CD4-positive, alpha-beta T cell (primary cell): ENCODE data around the gene HOXA3. TPM values are rescaled to one million over a fixed set of nuclear protein-coding genes. Genes with fewer than 3 reads are reported as not detected.

Experiments used
- ATAC-seq: fragments of 200-7000 bp; cut with Tn5 transposase; one replicate; pipeline ENCODE4 v1.10.0; 2022; ENCODE audit warnings: mild to moderate bottlenecking; ENCODE audit not compliant: poor library complexity
- CTCF ChIA-PET: fragments of 350-600 bp; sonication (Branson Sonifier 250); formaldehyde crosslinking; loops from one replicate; lab custom pipeline; 2021; ENCODE audit warnings: antibody characterized with exemption, inconsistent platforms; lab: Charles Lee
- POLR2A ChIA-PET: fragments of 350-600 bp; sonication (Branson Sonifier 250); formaldehyde crosslinking; loops from one replicate; lab custom pipeline; 2021; ENCODE audit warnings: antibody characterized with exemption, inconsistent platforms; lab: Charles Lee
- DNase-seq, 14 experiments: peaks; one replicate each; pipeline ENCODE4 v3.0.0-alpha.2; 2013 to 2020; ENCODE audit warnings: mixed read lengths in 2 of 14
- H3K27ac ChIP-seq, 2 donors: one replicate each; pipeline versions ENCODE4 v1.5.1 to v1.7.0; 2013; ENCODE audit warnings: low read length in 2 of 2, low read depth in 1 of 2, mild to moderate bottlenecking in 1 of 2
- H3K27me3 ChIP-seq, 2 experiments: 1 replicate in 1 of 2; 2 replicates in 1 of 2; pipeline versions ENCODE4 v1.6.1 to v1.7.0; 2013; ENCODE audit warnings: low read length in 2 of 2, control low read depth in 1 of 2, mild to moderate bottlenecking in 1 of 2, moderate library complexity in 1 of 2; ENCODE audit not compliant: insufficient read depth in 2 of 2, control insufficient read depth in 1 of 2
- H3K36me3 ChIP-seq: one replicate; pipeline ENCODE4 v1.6.1; 2013; ENCODE audit warnings: low read length, control low read depth; ENCODE audit not compliant: insufficient read depth
- H3K4me1 ChIP-seq: one replicate; pipeline ENCODE4 v1.6.1; 2013; ENCODE audit warnings: low read length, control low read depth; ENCODE audit not compliant: insufficient read depth
- H3K4me3 ChIP-seq: one replicate; pipeline ENCODE4 v1.5.1; 2013; ENCODE audit warnings: mild to moderate bottlenecking, low read length, moderate library complexity
- H3K9me3 ChIP-seq, 2 experiments: 1 replicate in 1 of 2; 2 replicates in 1 of 2; pipeline versions ENCODE4 v1.6.1 to v1.7.0; 2013; ENCODE audit warnings: low read length in 2 of 2, mild to moderate bottlenecking in 2 of 2, control low read depth in 1 of 2, moderate library complexity in 1 of 2; ENCODE audit not compliant: control insufficient read depth in 1 of 2, insufficient read depth in 1 of 2
- H3K27ac Mint-ChIP-seq: one replicate; pipeline ENCODE4 v1.8.0; 2020; ENCODE audit warnings: mixed read lengths
- H3K27me3 Mint-ChIP-seq: one replicate; pipeline ENCODE4 v1.8.0; 2021; ENCODE audit warnings: mixed read lengths
- H3K36me3 Mint-ChIP-seq: one replicate; pipeline ENCODE4 v1.8.0; 2021; ENCODE audit warnings: low read depth, mixed read lengths
- H3K4me1 Mint-ChIP-seq: one replicate; pipeline ENCODE4 v1.8.0; 2021; ENCODE audit warnings: low read depth, mixed read lengths
- H3K4me3 Mint-ChIP-seq: one replicate; pipeline ENCODE4 v1.8.0; 2020; ENCODE audit warnings: mild to moderate bottlenecking, mixed read lengths
- H3K9me3 Mint-ChIP-seq: one replicate; pipeline ENCODE4 v1.8.0; 2020; ENCODE audit warnings: mixed read lengths
- CTCF ChIP-seq: fragments of 200-600 bp; IDR thresholded peaks from one replicate; pipeline ENCODE4 v1.8.0; 2022; ENCODE audit warnings: antibody characterized with exemption, mild to moderate bottlenecking
- intact Hi-C, 2 experiments: fragments of 100-400 bp; cut with DNase I in 1 of 2; cut with micrococcal nuclease in 1 of 2; formaldehyde crosslinking; loops; one replicate each; pipeline versions ENCODE4 v1.15.1 to v1.9.0; 2023 to 2025; cut with DNase I, micrococcal nuclease
- total RNA-seq, 174 experiments: library from RNA in 2 of 174; stranded (reverse) in 2 of 174; gene quantifications; one replicate each; pipeline ENCODE4 v1.2.3 and lab custom pipeline; 2021 to 2026

Gene HOXA3
- total RNA-seq, 2 experiments from 2014 or later: not detected

GRCh38 chr7:27091941-27092818, 60.2 kb downstream of the HOXA3 start:
- Mint-ChIP-seq H3K27ac (no peak overlapping the region), H3K4me3 (no peak overlapping the region), H3K27me3 (peaks cover 87% of the 10 kb centered on the region), H3K4me1 (peaks cover 19% of the 10 kb centered on the region), H3K36me3 (no peaks in the 10 kb centered on the region), H3K9me3 (peaks cover 2% of the 10 kb centered on the region)
- POLR2A ChIA-PET: no interaction called here
- ATAC-seq (no peak), DNase-seq (no peak)
- TF ChIP-seq CTCF: no peak
- CTCF ChIA-PET: interaction anchor here (0.8 kb wide), 1 partner anchor 8 kb away, joined by 3 read pairs; no protein-coding TSS in a partner anchor
- intact Hi-C loops: loop anchor here in 1 of 2 experiments (10.0 kb wide), 2 partner anchors 227 to 1237 kb away; partner anchors contain the start of gene SKAP2
- Histone ChIP-seq H3K4me1 (peaks cover 36% of the 10 kb centered on the region), H3K9me3 (peaks cover 0 to 12% of the 10 kb centered on the region in 2 experiments), H3K27ac (no peak overlapping the region), H3K27me3 (peaks cover 65 to 87% of the 10 kb centered on the region in 2 experiments), H3K4me3 (no peak overlapping the region), H3K36me3 (no peaks in the 10 kb centered on the region)

DNA sequence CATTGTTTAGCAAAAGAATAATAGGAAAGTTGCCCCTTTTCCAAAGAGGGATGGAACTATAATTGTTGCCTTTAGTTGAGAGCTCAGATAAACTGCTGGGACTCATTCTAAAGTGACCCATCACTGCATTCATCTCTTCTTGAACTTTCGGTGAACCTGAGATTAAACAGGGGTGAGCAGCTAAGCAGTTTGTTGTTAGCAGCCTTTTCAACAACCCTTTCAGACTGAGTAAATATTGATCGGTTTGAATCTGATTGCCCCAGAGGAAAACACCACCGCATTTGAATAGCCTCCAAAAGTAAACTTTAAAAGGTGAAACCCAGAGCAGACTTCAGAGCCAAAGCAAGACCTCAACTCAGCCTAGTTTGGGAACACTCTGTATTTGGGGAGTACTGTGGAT, 61.3 kb downstream of the HOXA3 start:
- DNase-seq (no peak), ATAC-seq (no peak)
- peaks cover 88% of the 10 kb centered on the region for H3K27me3 Mint-ChIP-seq
- Histone ChIP-seq H3K36me3 (no peaks in the 10 kb centered on the region), H3K27me3 (peaks cover 68 to 85% of the 10 kb centered on the region in 2 experiments), H3K9me3 (peaks cover 0 to 12% of the 10 kb centered on the region in 2 experiments), H3K4me3 (no peak overlapping the region), H3K27ac (no peak overlapping the region), H3K4me1 (peaks cover 26% of the 10 kb centered on the region)
- H3K36me3 Mint-ChIP-seq: no peaks in the 10 kb centered on the region
- no peak for TF ChIP-seq CTCF
- peaks cover 2% of the 10 kb centered on the region for H3K9me3 Mint-ChIP-seq
- ChIA-PET CTCF (interaction anchor here (0.7 to 1.0 kb wide), 2 partner anchors 53 to 59 kb away, joined by 3 read pairs; no protein-coding TSS in a partner anchor), POLR2A (interaction anchor here (0.7 kb wide), 1 partner anchor 15 kb away, joined by 3 read pairs; no protein-coding TSS in a partner anchor)
- H3K4me3 Mint-ChIP-seq: no peak overlapping the region
- intact Hi-C loops: loop anchor here in 1 of 2 experiments (10.0 kb wide), 2 partner anchors 226 to 1236 kb away; partner anchors contain the start of gene SKAP2
- H3K4me1 Mint-ChIP-seq: peaks cover 17% of the 10 kb centered on the region
- no peak overlapping the region for H3K27ac Mint-ChIP-seq

DNA sequence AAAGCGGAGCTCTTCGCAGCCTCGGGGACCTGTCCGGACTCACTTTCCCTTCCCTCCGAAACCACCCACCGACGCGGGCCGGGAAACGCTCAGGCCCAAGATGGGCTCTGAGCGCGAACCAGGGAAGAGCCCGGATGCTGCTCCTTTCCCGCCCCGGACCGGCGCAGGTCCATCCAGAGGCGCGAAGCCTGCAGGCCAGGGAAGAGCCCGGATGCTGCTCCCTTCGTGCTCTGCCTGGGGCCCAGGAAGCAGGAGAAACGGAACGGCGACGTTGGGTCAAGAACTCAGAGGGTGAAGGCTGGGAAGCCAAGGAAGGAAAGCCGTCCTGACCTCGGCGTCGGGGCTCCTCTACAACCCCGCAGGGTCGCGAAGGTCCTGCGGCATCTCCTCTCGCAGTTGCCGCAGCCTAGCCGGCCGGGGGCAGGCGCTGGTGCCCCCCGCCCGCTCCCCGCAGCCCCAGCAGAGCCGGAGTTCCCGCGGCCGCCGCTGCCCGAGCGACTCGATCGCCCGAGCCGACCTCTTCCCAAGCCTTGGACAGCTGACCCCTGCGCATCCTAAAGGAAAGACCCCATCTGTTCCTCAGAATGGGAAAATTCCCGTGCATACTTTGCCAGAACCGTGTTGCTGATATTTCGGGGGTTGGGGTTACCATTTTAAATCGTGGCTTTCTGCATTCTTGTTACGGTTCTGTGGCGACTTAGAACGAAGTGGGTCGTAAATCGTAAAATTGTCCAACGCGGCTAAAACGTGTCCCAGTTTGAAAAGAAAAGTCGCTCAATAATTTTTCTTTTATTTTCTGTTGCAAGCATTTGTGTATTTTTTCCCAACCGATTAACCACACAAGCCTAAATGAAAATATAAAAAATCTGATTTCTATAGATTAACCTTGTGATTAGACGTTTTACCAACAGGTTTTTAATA, 64.1 kb downstream of the HOXA3 start:
- Mint-ChIP-seq H3K36me3 (no peaks in the 10 kb centered on the region), H3K27me3 (peaks cover 78% of the 10 kb centered on the region), H3K27ac (no peak overlapping the region), H3K4me1 (peaks cover 5% of the 10 kb centered on the region), H3K9me3 (peaks cover 2% of the 10 kb centered on the region), H3K4me3 (no peak overlapping the region)
- CTCF ChIA-PET: no interaction called here
- no peak overlapping the region for H3K4me3 ChIP-seq
- POLR2A ChIA-PET: interaction anchor here (0.9 kb wide), 1 partner anchor 82 kb away, joined by 3 read pairs; no protein-coding TSS in a partner anchor
- peaks cover 0 to 8% of the 10 kb centered on the region in 2 experiments for H3K9me3 ChIP-seq
- H3K27me3 ChIP-seq: peaks cover 54 to 66% of the 10 kb centered on the region in 2 experiments
- no peak for DNase-seq
- intact Hi-C loops: no loop called here
- peaks cover 11% of the 10 kb centered on the region for H3K4me1 ChIP-seq
- no peak for ATAC-seq
- no peak for TF ChIP-seq CTCF
- H3K27ac ChIP-seq: no peak overlapping the region
- no peaks in the 10 kb centered on the region for H3K36me3 ChIP-seq
